ACC112 (cell line): Measurements from ENCODE around the gene MAP2.

Experiments used
- H2AFZ ChIP-seq: fragments of 200-600 bp; sonication (generic); one replicate; pipeline ENCODE4 v1.6.0; 2017; ENCODE audit warnings: antibody characterized with exemption, low read length; ENCODE audit not compliant: unreplicated experiment
- H3K27ac ChIP-seq: fragments of 200-600 bp; sonication (generic); 2 replicates; pipeline ENCODE4 v1.5.1; 2014; ENCODE audit warnings: low read depth, mild to moderate bottlenecking, antibody characterized with exemption, low read length, moderate library complexity
- H3K27me3 ChIP-seq: fragments of 200-600 bp; sonication (generic); 2 replicates; pipeline ENCODE4 v1.6.1; 2014; ENCODE audit warnings: mild to moderate bottlenecking, antibody characterized with exemption, low read length, moderate library complexity, mixed read lengths; ENCODE audit not compliant: insufficient read depth
- H3K36me3 ChIP-seq: fragments of 200-600 bp; sonication (generic); 2 replicates; pipeline ENCODE4 v1.6.1; 2016; ENCODE audit warnings: mild to moderate bottlenecking, antibody characterized with exemption, low read length, moderate library complexity, mixed read lengths; ENCODE audit not compliant: insufficient read depth
- H3K4me1 ChIP-seq: fragments of 200-600 bp; sonication (generic); one replicate; pipeline ENCODE4 v1.6.1; 2016; ENCODE audit warnings: low read length, mixed read lengths; ENCODE audit not compliant: insufficient read depth, unreplicated experiment, control insufficient read depth
- H3K4me3 ChIP-seq: fragments of 200-600 bp; sonication (generic); 2 replicates; pipeline ENCODE4 v1.5.1; 2014; ENCODE audit warnings: mild to moderate bottlenecking, low read depth, low read length
- H3K79me2 ChIP-seq: fragments of 200-600 bp; sonication (generic); one replicate; pipeline ENCODE4 v1.6.0; 2016; ENCODE audit warnings: low read length; ENCODE audit not compliant: control insufficient read depth, unreplicated experiment, insufficient read depth

The MAP2 gene

GRCh38 chr2:209526561-209526960, 102.7 kb downstream of the MAP2 start:
- Histone ChIP-seq H3K36me3 (no peaks in the 10 kb centered on the region), H3K4me3 (peak overlapping the region; percentile 64), H3K79me2 (peaks cover 6% of the 10 kb centered on the region), H3K27me3 (no peaks in the 10 kb centered on the region), H3K27ac (peak overlapping the region; percentile 94), H3K4me1 (peaks cover 32% of the 10 kb centered on the region), H2AFZ (peak overlapping the region; percentile 34)

DNA sequence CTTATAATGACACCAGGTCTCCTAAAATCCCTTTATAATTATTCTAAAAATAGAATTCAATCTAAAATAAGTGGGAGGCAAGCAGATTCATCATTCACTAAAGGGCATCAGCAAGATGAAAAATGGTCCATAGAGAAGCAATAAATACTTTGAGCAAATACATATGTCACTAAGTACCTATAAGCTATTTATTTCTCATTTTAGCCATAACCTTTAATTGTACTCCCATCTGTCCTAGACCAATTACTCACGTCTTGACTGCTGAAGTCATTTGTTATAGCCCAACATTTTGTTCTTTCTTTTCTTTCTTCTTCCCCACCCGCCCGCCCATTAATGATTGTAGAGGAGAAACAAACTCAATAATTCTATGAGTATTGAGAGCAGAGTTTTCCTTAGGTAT, 105.7 kb downstream of the MAP2 start:
- no peak overlapping the region for H2AFZ ChIP-seq
- H3K36me3 ChIP-seq = no peaks in the 10 kb centered on the region
- no peaks in the 10 kb centered on the region for H3K27me3 ChIP-seq
- peaks cover 6% of the 10 kb centered on the region for H3K79me2 ChIP-seq
- H3K4me1 ChIP-seq = peaks cover 21% of the 10 kb centered on the region
- no peak overlapping the region for H3K4me3 ChIP-seq
- no peak overlapping the region for H3K27ac ChIP-seq

GRCh38 chr2:209532321-209532720, 108.5 kb downstream of the MAP2 start:
- no peak overlapping the region for H2AFZ ChIP-seq
- no peaks in the 10 kb centered on the region for H3K36me3 ChIP-seq
- peaks cover 4% of the 10 kb centered on the region for H3K4me1 ChIP-seq
- no peak overlapping the region for H3K27ac ChIP-seq
- no peaks in the 10 kb centered on the region for H3K27me3 ChIP-seq
- peaks cover 5% of the 10 kb centered on the region for H3K79me2 ChIP-seq
- no peak overlapping the region for H3K4me3 ChIP-seq

DNA sequence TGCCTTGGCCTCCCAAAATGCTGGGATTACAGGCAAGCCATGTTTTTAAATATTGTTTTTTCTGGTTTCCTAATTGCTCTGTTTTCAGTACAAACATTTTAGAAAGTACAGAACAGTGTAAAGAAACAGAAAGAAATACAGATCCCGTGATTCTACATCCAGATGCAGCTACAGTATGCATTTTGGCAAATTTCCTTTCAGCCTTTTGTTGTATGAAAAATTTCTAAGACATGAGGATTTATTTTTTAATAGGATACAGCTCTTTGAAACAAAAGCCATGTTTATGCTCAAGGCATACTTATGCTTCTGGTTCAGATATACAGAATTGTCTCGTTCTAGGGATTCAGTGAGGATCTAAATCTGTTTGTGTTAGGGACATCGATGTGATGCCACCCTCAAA, 109.5 kb downstream of the MAP2 start:
- H3K27ac ChIP-seq = no peak overlapping the region
- no peak overlapping the region for H3K4me3 ChIP-seq
- no peaks in the 10 kb centered on the region for H3K4me1 ChIP-seq
- no peaks in the 10 kb centered on the region for H3K36me3 ChIP-seq
- H3K79me2 ChIP-seq = no peaks in the 10 kb centered on the region
- no peaks in the 10 kb centered on the region for H3K27me3 ChIP-seq
- H2AFZ ChIP-seq = no peak overlapping the region

DNA sequence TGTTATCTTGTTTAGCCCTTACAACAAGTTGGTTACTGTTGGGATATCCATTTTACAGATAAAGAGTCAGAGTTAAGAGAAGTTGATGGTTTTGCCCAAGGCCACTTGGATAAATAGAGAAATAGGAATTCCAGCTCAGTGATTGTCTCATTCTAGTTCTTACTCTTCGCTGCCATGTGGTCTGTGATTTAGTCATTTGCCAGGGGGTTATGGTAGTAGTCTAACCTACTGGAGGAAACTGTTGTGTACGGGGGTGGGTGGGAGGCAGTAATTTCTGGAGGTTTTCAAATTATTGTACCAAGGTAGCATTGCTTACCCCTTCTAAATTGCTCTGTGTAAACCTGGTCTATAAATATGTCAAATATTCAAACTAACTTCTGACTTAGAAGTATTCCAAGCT, 110.4 kb downstream of the MAP2 start:
- Histone ChIP-seq H3K4me1 (no peaks in the 10 kb centered on the region), H3K36me3 (no peaks in the 10 kb centered on the region), H3K27me3 (no peaks in the 10 kb centered on the region), H3K79me2 (no peaks in the 10 kb centered on the region), H3K4me3 (no peak overlapping the region), H2AFZ (no peak overlapping the region), H3K27ac (no peak overlapping the region)

DNA sequence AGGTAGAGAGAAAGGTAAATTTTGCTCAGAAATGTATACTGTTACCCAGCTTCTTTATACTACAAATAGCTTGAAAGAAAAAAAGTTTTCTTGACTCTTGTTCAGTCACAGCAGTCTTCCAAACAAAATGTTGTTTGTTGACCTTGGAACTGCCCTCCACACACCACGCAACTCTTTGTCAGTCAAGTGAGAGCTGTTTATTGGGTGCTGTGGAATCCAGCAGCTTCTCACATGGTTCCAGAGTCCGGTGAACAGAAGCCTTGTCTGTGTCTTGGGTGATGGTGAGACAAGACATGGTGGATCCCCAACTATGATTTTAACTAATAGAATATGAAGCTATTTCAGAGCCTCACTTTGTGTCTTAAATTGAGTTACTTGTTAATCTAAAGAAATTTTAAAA, 112.5 kb downstream of the MAP2 start:
- no peak overlapping the region for H3K27ac ChIP-seq
- H3K27me3 ChIP-seq = no peaks in the 10 kb centered on the region
- peaks cover 3% of the 10 kb centered on the region for H3K36me3 ChIP-seq
- no peaks in the 10 kb centered on the region for H3K79me2 ChIP-seq
- H3K4me3 ChIP-seq = no peak overlapping the region
- no peaks in the 10 kb centered on the region for H3K4me1 ChIP-seq
- H2AFZ ChIP-seq = no peak overlapping the region

DNA sequence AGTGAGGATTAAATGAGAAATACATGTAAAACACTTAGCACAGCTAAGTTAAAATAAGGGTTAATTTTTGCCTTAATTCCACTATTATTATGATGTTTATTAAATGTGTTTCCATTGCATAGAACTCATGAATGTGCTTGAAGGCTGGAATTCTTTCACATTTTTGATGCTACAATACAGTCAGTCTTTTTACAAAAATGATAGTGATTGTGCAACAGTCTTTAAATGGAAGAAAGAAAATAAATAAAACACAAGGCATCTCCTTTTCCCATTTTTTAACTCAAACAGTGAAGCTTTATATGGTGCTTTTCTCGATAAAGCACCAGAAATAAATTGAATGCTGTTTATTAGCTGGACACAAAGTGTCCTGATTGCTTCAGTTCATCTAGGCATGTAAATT, 123.9 kb downstream of the MAP2 start:
- Histone ChIP-seq H3K36me3 (no peaks in the 10 kb centered on the region), H3K27me3 (no peaks in the 10 kb centered on the region), H2AFZ (no peak overlapping the region), H3K4me1 (peaks cover 4% of the 10 kb centered on the region), H3K79me2 (no peaks in the 10 kb centered on the region), H3K4me3 (no peak overlapping the region), H3K27ac (0 out of 2 replicates have a peak overlapping the region, but pooled peaks have one; percentile 9)

DNA sequence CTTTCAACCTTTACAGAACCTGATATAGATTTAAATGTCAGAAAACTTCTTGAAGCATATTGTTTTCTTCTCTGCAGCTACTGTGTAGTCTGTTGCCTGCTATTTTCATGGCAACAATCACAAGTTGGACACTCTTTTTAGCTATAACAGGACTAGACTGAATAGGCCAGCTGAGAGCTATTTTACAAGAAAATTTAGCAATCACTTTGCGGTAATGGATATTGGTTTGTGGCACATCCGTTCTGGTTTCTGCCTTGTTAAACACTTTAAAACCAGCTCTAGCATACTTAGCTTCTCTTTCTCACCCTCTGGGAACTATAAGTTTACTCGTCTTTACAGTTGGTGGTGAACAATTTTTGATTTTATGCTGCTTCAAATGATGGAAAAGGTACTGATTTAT, 125.7 kb downstream of the MAP2 start:
- Histone ChIP-seq H3K4me3 (no peak overlapping the region), H3K79me2 (no peaks in the 10 kb centered on the region), H3K27ac (no peak overlapping the region), H2AFZ (no peak overlapping the region), H3K27me3 (no peaks in the 10 kb centered on the region), H3K36me3 (no peaks in the 10 kb centered on the region), H3K4me1 (peaks cover 4% of the 10 kb centered on the region)

DNA sequence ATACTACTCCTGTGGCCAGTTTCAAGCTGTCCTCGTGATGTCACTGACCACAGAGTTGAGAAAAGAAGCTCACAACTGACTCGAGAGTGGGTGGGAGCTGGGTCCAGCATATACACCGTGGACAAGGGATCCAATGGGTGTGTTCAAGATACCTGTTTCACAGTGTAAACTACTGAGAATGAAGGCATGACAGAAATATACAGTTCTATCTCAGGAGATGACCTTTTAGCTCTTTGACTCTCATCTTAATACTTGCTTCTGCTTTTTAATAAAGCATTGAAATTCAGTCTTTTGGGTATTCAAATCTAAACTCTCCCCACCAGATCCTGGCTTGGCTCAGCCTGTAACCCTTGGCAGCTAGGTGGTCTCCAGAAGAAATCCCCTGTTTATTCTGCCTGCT, 130.1 kb downstream of the MAP2 start:
- Histone ChIP-seq H3K27ac (no peak overlapping the region), H3K4me3 (no peak overlapping the region), H3K27me3 (no peaks in the 10 kb centered on the region), H3K79me2 (no peaks in the 10 kb centered on the region), H3K36me3 (no peaks in the 10 kb centered on the region), H3K4me1 (no peaks in the 10 kb centered on the region), H2AFZ (no peak overlapping the region)

DNA sequence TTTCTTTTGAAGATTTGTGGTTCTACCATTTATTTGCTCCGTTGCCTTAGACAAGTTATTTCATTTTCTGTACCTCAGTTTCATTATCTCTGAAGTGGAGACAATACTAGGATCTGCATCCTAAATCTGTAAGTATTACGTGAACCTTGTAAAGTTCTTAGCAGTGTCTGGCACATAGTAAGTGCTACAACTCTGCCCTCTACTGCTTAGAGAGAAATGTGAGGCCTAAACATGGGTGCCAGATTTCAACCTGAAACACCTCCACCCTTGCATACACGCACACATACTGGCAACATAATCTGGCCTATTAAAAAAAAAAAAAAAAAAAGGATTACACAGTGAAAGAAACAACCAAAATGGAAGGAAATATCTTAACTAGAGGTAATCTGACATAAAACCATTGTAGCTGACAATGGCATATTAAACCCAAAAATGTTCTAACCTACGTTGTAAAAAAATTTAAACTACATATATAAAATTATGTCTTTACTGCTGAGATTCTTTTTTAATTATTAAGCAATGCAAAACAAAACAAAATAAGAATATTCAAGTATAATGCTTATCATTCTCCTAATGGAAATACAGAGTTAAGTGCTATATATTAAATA, 132.6 kb downstream of the MAP2 start:
- Histone ChIP-seq H3K27me3 (no peaks in the 10 kb centered on the region), H3K36me3 (no peaks in the 10 kb centered on the region), H3K4me3 (no peak overlapping the region), H3K4me1 (no peaks in the 10 kb centered on the region), H3K79me2 (no peaks in the 10 kb centered on the region), H3K27ac (no peak overlapping the region), H2AFZ (no peak overlapping the region)

GRCh38 chr2:209560911-209561310, 137.1 kb downstream of the MAP2 start:
- Histone ChIP-seq H3K4me3 (no peak overlapping the region), H3K79me2 (no peaks in the 10 kb centered on the region), H3K36me3 (no peaks in the 10 kb centered on the region), H3K27ac (no peak overlapping the region), H3K27me3 (no peaks in the 10 kb centered on the region), H2AFZ (no peak overlapping the region), H3K4me1 (no peaks in the 10 kb centered on the region)
